GM13977 (cell line): Measurements from ENCODE around the gene RAB11FIP5.

Experiments used
- DNase-seq: peaks from one replicate; pipeline ENCODE4 v3.0.0; 2012; ENCODE audit warnings: low spot score
- CTCF ChIP-seq: IDR thresholded peaks from 2 replicates; pipeline ENCODE4 v1.5.1; 2012; ENCODE audit warnings: mild to moderate bottlenecking, control low read depth; ENCODE audit not compliant: insufficient read depth; ENCODE audit errors: extremely low read depth, missing control alignments
- in situ Hi-C: fragments of 300-500 bp; cut with MboI; formaldehyde crosslinking; loops from one replicate; pipeline ENCODE4 v1.12.0; 2022; ENCODE audit warnings: low sequenced_read_pairs, low pct_unique_long_range_greater_than_20kb, mixed read lengths, inconsistent platforms; ENCODE audit not compliant: unreplicated experiment

Gene RAB11FIP5

GRCh38 chr2:73110168-73111072 is 2.3 kb downstream of the RAB11FIP5 start:
- in situ Hi-C loops: no loop called here
- DNase-seq: no peak

DNA sequence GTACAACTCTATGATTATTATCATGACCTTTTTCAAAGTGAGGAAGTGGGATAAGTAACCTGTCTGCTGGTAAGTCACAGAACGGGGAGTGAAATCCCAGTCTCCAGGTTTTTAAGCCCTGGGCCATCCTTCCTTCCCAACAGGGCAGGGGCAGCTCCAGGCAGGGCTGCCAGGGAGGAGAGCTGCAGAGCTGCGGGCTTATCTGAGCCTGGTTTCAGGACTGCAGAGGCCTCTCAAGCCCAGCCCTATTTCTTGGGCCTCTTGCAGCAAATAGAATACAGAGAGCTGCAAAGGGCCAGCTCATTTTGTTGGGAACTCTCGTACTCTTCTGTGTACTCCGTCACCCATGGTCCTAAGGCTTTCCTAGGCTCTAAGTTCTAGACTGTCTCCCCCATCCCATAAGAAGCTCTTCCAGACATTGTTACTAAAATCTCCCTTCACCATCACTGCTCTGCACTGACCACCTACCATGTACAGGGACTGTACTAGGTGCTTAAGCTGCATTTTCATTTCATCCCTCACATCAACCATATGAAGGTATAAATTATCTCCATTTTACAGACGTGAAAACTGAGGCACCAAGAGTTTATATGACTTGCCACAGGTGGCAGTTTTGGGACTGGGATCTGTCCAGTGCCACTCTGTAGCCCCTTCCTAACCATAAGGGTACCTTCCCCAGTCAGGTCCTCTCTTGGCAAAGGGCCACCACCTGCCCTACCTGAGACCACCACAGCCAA is 3.1 kb downstream of the RAB11FIP5 start:
- no peak for TF ChIP-seq CTCF
- DNase-seq: no peak
- in situ Hi-C loops: no loop called here

More at GRCh38 chr2:73110168-73111072, 2.3 kb downstream of the RAB11FIP5 start:
- no peak for TF ChIP-seq CTCF

- no peak for TF ChIP-seq CTCF
- in situ Hi-C loops: no loop called here
- no peak for DNase-seq
These were observed 5.4 kb downstream of the RAB11FIP5 start for GRCh38 chr2:73107211-73107926.

GRCh38 chr2:73106791-73107190 is 6.0 kb downstream of the RAB11FIP5 start:
- no peak for TF ChIP-seq CTCF
- no peak for DNase-seq
- in situ Hi-C loops: no loop called here

DNA sequence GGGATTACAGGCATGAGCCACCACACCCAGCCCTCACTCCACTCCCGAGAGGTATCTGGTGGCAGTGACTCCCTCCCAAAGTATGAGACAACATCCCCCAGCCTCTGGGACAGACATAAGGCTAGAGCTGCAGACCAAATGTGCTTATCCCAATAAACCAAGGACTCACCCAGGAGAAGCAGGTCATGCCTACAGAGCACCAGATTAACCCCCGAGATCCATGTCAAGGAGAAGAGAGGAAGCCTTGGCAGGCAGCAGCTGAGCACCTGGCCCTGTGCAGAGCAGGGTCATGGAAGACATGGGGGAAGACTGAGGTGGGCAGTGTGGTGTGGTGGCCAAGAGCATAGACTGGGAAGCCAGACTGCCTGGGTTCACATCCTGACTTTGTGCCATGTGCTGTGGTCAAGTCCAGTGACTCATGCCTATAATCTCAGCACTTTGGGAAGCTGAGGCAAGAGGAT is 7.2 kb downstream of the RAB11FIP5 start:
- in situ Hi-C loops: no loop called here
- no peak for DNase-seq
- TF ChIP-seq CTCF: no peak

DNA sequence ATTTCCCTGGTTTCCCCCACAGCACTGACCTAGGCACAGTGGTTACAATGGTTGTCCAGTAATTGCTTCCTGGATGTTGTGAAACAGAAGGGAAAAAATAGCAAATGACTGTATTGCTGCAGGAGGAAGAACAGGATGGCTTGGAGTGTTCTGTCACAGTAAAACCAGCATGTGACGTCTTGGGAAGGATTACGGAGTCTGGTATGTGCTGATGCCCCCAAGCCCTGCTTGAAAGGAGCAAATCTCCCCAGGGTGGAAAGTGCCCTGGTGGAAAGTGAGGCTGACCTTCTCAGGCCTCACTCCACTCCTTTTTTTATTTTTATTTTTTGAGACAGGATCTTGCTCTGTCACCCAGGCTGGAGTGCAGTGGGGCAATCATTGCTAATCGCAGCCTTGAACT is 7.8 kb downstream of the RAB11FIP5 start:
- DNase-seq: no peak
- no peak for TF ChIP-seq CTCF
- in situ Hi-C loops: no loop called here
